Liver (tissue), 9 donors: ENCODE measurements around the gene LDLRAD4. TPM values are rescaled to one million over a fixed set of nuclear protein-coding genes. Genes with fewer than 3 reads are reported as not detected.
"Not testable (repeated sequence)": the region's sequence is repeated elsewhere in the genome, so short reads cannot be mapped to it uniquely, and the experiment has no call there.

Experiments
- DNase-seq: peaks from one replicate; pipeline ENCODE4 v3.0.0-alpha.2; 2017; ENCODE audit warnings: low spot score
- H3K27ac ChIP-seq, 2 donors: one replicate each; pipeline ENCODE4 v1.7.0; 2013; ENCODE audit warnings: inconsistent platforms in 2 of 2, low read length in 2 of 2, control low read depth in 1 of 2, low read depth in 1 of 2, mild to moderate bottlenecking in 1 of 2
- H3K27me3 ChIP-seq, 4 donors: one replicate each; pipeline versions ENCODE4 v1.6.1 to v1.7.0; 2013; ENCODE audit warnings: low read length in 3 of 4, inconsistent platforms in 1 of 4, mild to moderate bottlenecking in 1 of 4, moderate library complexity in 1 of 4; ENCODE audit not compliant: control insufficient read depth in 4 of 4, insufficient read depth in 4 of 4
- H3K36me3 ChIP-seq, 4 donors: one replicate each; pipeline versions ENCODE4 v1.6.1 to v1.7.0; 2013; ENCODE audit warnings: low read length in 3 of 4, mild to moderate bottlenecking in 3 of 4, low read depth in 1 of 4, moderate library complexity in 1 of 4; ENCODE audit not compliant: control insufficient read depth in 4 of 4, insufficient read depth in 3 of 4
- H3K4me1 ChIP-seq, 4 donors: one replicate each; pipeline versions ENCODE4 v1.6.1 to v1.7.0; 2013; ENCODE audit warnings: low read length in 3 of 4, mild to moderate bottlenecking in 3 of 4, moderate library complexity in 1 of 4; ENCODE audit not compliant: control insufficient read depth in 4 of 4, insufficient read depth in 4 of 4
- H3K4me3 ChIP-seq, 3 donors: one replicate each; pipeline versions ENCODE4 v1.6.1 to v1.7.0; 2013; ENCODE audit warnings: low read length in 3 of 3, control low read depth in 1 of 3, low read depth in 1 of 3, mild to moderate bottlenecking in 1 of 3
- H3K9ac ChIP-seq, 2 donors: one replicate each; pipeline ENCODE4 v1.7.0; 2013; ENCODE audit warnings: low read length in 2 of 2, mild to moderate bottlenecking in 2 of 2, moderate library complexity in 2 of 2, control low read depth in 1 of 2, low read depth in 1 of 2
- H3K9me3 ChIP-seq, 4 donors: one replicate each; pipeline versions ENCODE4 v1.6.1 to v1.7.0; 2013; ENCODE audit warnings: low read length in 3 of 4; ENCODE audit not compliant: control insufficient read depth in 4 of 4
- CTCF ChIP-seq: fragments of 150-350 bp; IDR thresholded peaks from 2 replicates; pipeline ENCODE4 v1.5.1; 2017; ENCODE audit warnings: improper control_type of control experiment, low read depth, low read length; ENCODE audit not compliant: missing input control
- EGR1 ChIP-seq, 2 donors: IDR thresholded peaks; 2 replicates each; pipeline ENCODE4 v1.6.1; 2016 to 2018; ENCODE audit warnings: antibody characterized with exemption in 2 of 2, low read depth in 2 of 2
- FOXA1 ChIP-seq: IDR thresholded peaks from 2 replicates; pipeline ENCODE4 v1.6.1; 2016; ENCODE audit warnings: antibody characterized with exemption
- JUND ChIP-seq, 2 donors: IDR thresholded peaks; 2 replicates each; pipeline ENCODE4 v1.6.1; 2016; ENCODE audit warnings: antibody characterized with exemption in 2 of 2
- MAX ChIP-seq: IDR thresholded peaks from 2 replicates; pipeline ENCODE4 v1.6.1; 2016; ENCODE audit warnings: antibody characterized with exemption
- RAD21 ChIP-seq, 2 donors: IDR thresholded peaks; 2 replicates each; pipeline ENCODE4 v1.6.1; 2016; ENCODE audit warnings: antibody characterized with exemption in 2 of 2, mild to moderate bottlenecking in 2 of 2
- SP1 ChIP-seq: IDR thresholded peaks from 2 replicates; pipeline ENCODE4 v1.6.1; 2018; ENCODE audit warnings: antibody characterized with exemption, mild to moderate bottlenecking
- WGBS: extraction: QIAGEN DNeasy Blood & Tissue Kit; methylation state at CpG from one replicate; pipeline ENCODE4 v1.1.7; 2013; 5-methylcytosine and 5-hydroxymethylcytosine counted together
- polyA plus RNA-seq, 2 donors: library from polyadenylated mRNA; stranded (reverse) in 1 of 2; unstranded in 1 of 2; fragments of 200-250 nt in 1 of 2; fragments of >200 nt in 1 of 2; fragmentation: Nextera tagmentation in 1 of 2; extraction: Ambion mirVana in 1 of 2; gene quantifications; one replicate each; pipeline versions ENCODE4 v1.2.1 to v1.2.3, GENCODE V29; 2013 to 2015
- total RNA-seq, 2 donors: library from RNA; depleted of rRNA; stranded (reverse); fragments of >200 nt; gene quantifications; one replicate each; pipeline ENCODE4 v1.2.3, GENCODE V29; 2014
- TF ChIP-seq, protein P1 (sequence below): IDR thresholded peaks from 2 replicates; pipeline ENCODE4 v1.6.1; 2016; ENCODE audit warnings: antibody characterized with exemption, mild to moderate bottlenecking
- TF ChIP-seq, protein P2 (sequence below): IDR thresholded peaks from 2 replicates; pipeline ENCODE4 v1.6.1; 2016; ENCODE audit warnings: antibody characterized with exemption
- donor health status: healthy.
- donor health status: healthy.
- donor health status: healthy.
- donor health status: healthy.
- donor health status: healthy.

Gene LDLRAD4
- total and polyA plus RNA-seq, 4 donors, result 4.8 to 41.7 (median 12.7) TPM

DNA sequence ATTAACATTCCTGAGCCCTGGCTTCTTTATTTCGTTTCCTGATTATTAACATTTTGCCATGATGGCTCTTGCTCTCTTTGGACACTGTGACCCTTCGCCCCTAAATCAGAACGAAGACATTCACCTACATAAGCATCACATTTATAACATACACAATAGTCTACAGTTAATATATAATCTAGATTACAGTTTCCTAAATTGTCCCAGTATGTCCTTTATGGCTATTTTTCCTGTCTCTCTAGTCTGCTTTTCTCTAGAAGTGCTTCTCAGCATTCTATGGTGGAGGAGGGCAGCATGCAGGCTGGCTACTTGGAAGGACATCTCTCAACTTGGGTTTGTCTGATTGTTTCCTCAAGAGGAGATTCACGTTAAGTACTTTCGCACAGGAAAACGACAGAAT lies 457.9 kb downstream of the LDLRAD4 start:
- no peak for TF ChIP-seq EGR1 (IDR thresholded peaks at IDR 0.05; ENCODE audit: low read depth in 2 of 2)
- WGBS, result 88% methylated on average over 6 of the region's 6 CpGs
- no peaks in the 10 kb centered on the region for H3K9me3 ChIP-seq
- H3K4me3 ChIP-seq, result no peak overlapping the region
- peaks cover 0 to 2% (median 0%) of the 10 kb centered on the region in 4 donors for H3K36me3 ChIP-seq
- H3K9ac ChIP-seq, result no peak overlapping the region
- H3K27me3 ChIP-seq, result no peaks in the 10 kb centered on the region
- H3K27ac ChIP-seq, result no peak overlapping the region
- no peak for DNase-seq
- H3K4me1 ChIP-seq, result peaks cover 0 to 4% (median 2%) of the 10 kb centered on the region in 4 donors

- not testable (repeated sequence) for H3K9ac ChIP-seq, H3K27ac ChIP-seq, H3K27me3 ChIP-seq, H3K4me3 ChIP-seq, H3K9me3 ChIP-seq, H3K36me3 ChIP-seq, DNase-seq, H3K4me1 ChIP-seq
- WGBS, result 97% methylated on average over 13 of the region's 13 CpGs
Measured at GRCh38 chr18:13677350-13677749, 458.8 kb downstream of the LDLRAD4 start.

- H3K27me3 ChIP-seq, result no peaks in the 10 kb centered on the region
- no peak overlapping the region for H3K4me3 ChIP-seq
- H3K4me1 ChIP-seq, result no peaks in the 10 kb centered on the region
- no peak overlapping the region for H3K27ac ChIP-seq
- no peaks in the 10 kb centered on the region for H3K9me3 ChIP-seq
- TF ChIP-seq, protein P1, sequence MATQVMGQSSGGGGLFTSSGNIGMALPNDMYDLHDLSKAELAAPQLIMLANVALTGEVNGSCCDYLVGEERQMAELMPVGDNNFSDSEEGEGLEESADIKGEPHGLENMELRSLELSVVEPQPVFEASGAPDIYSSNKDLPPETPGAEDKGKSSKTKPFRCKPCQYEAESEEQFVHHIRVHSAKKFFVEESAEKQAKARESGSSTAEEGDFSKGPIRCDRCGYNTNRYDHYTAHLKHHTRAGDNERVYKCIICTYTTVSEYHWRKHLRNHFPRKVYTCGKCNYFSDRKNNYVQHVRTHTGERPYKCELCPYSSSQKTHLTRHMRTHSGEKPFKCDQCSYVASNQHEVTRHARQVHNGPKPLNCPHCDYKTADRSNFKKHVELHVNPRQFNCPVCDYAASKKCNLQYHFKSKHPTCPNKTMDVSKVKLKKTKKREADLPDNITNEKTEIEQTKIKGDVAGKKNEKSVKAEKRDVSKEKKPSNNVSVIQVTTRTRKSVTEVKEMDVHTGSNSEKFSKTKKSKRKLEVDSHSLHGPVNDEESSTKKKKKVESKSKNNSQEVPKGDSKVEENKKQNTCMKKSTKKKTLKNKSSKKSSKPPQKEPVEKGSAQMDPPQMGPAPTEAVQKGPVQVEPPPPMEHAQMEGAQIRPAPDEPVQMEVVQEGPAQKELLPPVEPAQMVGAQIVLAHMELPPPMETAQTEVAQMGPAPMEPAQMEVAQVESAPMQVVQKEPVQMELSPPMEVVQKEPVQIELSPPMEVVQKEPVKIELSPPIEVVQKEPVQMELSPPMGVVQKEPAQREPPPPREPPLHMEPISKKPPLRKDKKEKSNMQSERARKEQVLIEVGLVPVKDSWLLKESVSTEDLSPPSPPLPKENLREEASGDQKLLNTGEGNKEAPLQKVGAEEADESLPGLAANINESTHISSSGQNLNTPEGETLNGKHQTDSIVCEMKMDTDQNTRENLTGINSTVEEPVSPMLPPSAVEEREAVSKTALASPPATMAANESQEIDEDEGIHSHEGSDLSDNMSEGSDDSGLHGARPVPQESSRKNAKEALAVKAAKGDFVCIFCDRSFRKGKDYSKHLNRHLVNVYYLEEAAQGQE, result no peak
- TF ChIP-seq, protein P2, sequence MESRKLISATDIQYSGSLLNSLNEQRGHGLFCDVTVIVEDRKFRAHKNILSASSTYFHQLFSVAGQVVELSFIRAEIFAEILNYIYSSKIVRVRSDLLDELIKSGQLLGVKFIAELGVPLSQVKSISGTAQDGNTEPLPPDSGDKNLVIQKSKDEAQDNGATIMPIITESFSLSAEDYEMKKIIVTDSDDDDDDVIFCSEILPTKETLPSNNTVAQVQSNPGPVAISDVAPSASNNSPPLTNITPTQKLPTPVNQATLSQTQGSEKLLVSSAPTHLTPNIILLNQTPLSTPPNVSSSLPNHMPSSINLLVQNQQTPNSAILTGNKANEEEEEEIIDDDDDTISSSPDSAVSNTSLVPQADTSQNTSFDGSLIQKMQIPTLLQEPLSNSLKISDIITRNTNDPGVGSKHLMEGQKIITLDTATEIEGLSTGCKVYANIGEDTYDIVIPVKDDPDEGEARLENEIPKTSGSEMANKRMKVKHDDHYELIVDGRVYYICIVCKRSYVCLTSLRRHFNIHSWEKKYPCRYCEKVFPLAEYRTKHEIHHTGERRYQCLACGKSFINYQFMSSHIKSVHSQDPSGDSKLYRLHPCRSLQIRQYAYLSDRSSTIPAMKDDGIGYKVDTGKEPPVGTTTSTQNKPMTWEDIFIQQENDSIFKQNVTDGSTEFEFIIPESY, result no peak
- TF ChIP-seq SP1, result no peak
- no peak for TF ChIP-seq JUND (IDR thresholded peaks at IDR 0.05)
- TF ChIP-seq RAD21 (IDR thresholded peaks at IDR 0.05), result peak in 1 of 2 donors; percentile 36
- no peak for TF ChIP-seq FOXA1
- peak; percentile 27 for TF ChIP-seq CTCF
- TF ChIP-seq MAX, result no peak
- 78% methylated on average over 5 of the region's 5 CpGs for WGBS
- DNase-seq, result no peak
- H3K9ac ChIP-seq, result no peak overlapping the region
- peaks cover 0 to 2% (median 0%) of the 10 kb centered on the region in 4 donors for H3K36me3 ChIP-seq
Measured at GRCh38 chr18:13680612-13681011, 462.1 kb downstream of the LDLRAD4 start.
